Fibroblast of skin of scalp (primary cell): Measurements from ENCODE around the gene SLAMF7.
"Not testable (repeated sequence)": the region's sequence is repeated elsewhere in the genome, so short reads cannot be mapped to it uniquely, and the experiment has no call there.

Source experiments
- DNase-seq: peaks from one replicate; pipeline ENCODE4 v3.0.0-alpha.2; 2013

SLAMF7 gene

DNA sequence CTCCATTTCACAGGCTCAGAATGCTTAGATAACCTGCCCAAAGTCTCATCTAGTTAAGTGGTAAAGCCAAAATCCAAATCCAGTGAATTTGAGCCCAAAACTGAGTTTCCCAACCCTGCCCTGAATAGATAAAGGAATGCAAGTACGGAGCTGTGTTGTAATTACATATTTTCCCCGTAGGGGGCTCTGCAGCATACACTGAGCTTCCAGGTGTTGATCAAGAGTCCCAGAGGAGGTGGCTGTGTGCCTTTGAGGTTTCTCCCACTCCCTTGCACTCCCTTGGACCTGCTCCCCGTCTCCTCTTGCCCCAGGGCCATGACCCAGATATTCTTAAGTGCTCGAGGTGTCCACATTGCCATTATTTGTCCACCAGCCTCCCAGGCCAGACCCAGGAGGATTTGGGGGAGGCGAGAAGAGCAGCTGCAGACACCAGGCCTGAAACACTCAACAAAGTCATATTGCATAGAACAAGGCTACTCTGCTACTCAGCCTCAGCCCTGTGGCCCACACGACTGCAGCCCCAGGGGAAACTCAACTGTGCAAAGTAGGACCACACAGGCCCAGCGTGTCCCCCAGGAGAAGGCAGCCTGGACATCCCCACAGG is 38.5 kb downstream of the SLAMF7 start:
- no peak for DNase-seq

GRCh38 chr1:160778976-160779375 is 39.9 kb downstream of the SLAMF7 start:
- DNase-seq, result no peak

- DNase-seq, result no peak
Observed at GRCh38 chr1:160779626-160780397, 40.8 kb downstream of the SLAMF7 start.

DNA sequence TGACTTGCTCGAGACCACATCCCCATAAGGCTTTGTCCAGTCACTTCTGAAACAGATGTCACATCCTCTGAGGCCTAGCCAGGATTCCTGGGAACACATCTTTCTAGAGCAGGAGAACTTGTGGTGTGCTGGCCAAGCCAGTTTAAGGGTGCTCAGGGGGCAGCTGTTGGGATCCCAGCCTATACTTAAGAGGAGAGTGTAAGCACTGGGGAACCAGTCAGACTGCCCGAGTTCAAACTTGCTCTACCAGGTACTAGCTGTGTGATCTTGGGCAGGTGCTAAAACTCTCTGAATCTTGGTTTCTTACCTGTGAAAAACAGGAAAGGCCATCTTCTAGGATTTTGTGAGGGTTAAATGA is 41.3 kb downstream of the SLAMF7 start:
- DNase-seq, result no peak

GRCh38 chr1:160781186-160781766 is 42.2 kb downstream of the SLAMF7 start:
- DNase-seq, result no peak

DNA sequence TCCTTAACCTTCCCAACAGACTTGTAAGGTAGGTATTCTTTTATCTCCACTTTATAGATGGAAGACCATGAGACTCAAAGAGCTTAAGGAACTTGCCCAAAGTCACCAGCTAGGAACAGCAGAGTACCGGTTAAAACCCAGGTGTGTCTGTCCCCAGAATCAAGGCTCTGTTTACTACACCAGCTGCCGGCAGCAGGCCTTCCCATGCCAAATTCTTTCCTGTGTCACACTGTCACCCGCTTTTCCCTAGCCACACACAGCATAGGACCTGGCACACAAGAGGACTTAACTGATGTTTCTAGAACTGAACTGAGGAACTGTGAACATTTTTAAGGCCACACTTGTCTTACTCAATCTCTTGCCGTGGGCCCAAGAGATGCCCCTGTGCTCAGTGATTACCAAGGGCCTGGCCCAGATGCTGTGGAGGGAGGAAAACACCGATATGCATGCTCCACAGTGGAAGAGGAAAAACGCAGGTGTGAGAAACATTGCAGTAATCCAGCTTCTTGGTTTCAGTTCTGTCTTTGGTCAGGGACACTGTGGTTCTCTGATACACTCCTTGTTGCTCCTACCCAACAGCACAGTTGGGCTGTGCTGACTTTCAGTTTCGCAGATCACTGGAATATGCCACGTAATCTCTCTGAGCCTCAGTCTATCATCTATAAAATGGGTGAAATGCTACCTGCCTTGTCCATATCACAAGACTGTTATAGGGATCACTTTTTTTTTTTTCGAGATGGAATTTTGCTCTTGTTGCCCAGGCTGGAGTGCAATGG is 43.1 kb downstream of the SLAMF7 start:
- no peak for DNase-seq

DNA sequence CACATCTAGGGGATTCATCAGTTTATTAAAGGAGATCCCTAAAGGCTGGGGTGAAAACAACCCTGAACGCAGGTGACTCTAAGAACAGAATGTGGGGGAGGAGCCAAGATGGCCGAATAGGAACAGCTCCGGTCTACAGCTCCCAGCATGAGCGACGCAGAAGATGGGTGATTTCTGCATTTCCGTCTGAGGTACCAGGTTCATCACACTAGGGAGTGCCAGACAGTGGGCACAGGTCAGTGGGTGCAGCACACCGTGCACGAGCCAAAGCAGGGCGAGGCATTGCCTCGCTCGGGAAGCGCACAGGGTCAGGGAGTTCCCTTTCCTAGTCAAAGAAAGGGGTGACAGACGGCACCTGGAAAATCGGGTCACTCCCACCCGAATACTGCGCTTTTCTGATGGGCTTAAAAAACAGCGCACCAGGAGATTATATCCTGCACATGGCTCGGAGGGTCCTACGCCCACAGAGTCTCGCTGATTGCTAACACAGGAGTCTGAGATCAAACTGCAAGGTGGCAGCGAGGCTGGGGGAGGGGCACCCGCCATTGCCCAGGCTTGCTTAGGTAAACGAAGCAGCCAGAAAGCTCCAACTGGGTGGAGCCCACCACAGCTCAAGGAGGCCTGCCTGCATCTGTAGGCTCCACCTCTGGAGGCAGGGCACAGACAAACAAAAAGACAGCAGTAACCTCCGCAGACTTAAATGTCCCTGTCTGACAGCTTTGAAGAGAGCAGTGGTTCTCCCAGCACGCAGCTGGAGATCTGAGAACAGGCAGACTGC is 44.1 kb downstream of the SLAMF7 start:
- not testable (repeated sequence) for DNase-seq

GRCh38 chr1:160789051-160789701 is 50.1 kb downstream of the SLAMF7 start:
- no peak for DNase-seq

DNA sequence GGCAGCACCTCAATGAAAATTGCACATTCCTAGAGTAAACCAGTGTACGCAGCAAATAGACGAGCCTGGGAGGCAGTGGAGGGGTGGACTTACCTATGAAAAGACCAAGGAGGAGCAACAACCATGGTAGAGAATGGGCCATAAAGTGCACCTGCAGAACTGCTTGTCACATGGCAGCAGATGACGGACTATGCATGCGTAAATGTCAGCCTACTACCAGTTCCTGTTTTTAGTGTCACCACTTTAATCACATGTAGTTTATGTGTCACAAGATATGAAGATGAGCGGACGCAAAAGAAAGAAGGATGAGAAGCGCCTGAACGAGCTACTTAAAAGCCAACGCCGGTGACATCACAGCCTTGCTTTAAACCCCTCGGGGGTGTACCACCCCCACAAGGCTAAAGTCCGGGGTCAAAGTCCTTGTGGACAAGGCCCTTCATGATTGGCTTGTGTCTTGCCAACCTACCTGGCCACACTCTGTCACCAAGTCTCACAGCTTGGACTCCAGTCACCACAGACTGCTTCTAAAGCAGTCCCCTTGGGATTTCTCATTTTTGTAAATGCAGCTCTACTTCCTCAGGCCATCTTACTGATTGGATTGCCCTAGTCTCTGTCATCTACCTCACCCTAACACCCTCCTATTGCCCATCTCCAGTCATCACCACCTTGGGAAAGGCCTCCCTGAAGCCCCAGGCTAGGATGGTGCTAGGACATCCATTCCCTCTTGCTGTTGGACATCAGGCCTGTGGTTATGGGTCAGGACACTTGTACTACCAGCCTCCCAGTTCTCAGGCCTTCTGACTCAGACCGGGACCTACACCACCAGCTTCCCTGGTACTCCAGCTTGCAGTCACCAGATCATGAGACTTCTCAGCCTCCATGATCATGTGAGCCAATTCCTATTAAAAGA is 50.9 kb downstream of the SLAMF7 start:
- DNase-seq, result no peak

DNA sequence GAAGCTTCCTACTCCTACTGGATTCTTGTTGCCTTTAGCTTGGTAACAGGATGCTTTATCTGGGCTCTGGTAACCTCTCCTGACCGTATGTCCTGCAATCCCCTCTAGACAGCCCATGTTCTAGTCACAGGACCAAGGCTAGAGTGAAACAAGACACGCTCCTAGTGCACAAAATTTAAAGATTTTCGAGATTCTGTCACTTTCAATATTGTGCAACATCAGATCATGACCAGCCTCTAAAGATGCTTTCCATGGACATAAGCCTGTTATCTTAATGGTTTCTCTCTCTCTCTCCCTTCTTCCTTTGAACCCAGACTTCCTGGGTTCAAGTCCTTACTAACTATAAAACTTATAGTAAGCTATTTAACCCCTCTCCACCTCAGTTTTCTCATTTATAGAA is 55.3 kb downstream of the SLAMF7 start:
- DNase-seq, result no peak

GRCh38 chr1:160795951-160796383 is 56.9 kb downstream of the SLAMF7 start, which contains the start of gene LY9:
LY9 (plus strand) TSS chr1:160796174; CDS start chr1:160796188, 14 bp downstream.
- no peak for DNase-seq

DNA sequence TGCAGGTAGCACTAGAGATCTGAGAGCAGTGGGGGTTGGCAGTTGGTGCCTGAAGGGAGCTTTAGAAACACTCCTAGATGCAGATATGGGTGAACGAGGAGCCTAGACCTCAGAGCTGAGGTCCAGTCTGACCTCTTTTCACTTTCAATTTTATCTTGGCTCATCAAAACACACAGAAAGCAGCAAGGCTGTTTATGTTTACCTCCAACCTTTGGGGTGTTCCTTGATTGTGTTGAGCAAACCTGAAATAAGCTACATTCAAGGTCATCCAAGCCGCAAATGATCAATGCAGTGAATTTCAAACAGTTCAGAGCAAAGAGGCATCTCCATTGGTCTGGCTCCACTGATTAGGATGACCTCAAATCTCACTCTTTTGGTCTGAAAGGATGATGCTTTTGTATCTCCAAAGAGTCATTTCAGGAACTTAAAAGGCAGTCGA is 58.2 kb downstream of the SLAMF7 start:
- no peak for DNase-seq

DNA sequence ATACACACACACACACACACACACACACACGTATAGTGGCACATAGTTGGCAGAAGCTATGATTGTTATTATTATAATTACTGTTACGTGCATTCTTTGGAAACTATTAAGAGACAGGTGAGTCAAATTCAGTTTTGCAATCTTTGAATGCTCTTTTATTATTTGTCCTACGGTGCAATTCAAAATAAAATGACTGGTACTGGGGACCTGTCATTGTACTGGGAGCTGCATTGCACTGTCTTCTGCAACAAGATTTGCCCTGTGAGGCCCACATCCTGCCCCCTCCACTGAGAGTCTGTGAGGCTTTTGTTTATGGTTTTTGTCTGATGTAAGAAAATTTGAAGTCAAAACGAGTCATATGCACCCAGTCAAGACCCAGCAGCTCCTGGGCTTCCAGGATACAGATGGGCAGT is 58.8 kb downstream of the SLAMF7 start:
- DNase-seq, result no peak

- no peak for DNase-seq
Observed at GRCh38 chr1:160798439-160798838, 59.4 kb downstream of the SLAMF7 start.

GRCh38 chr1:160799641-160800040 is 60.6 kb downstream of the SLAMF7 start:
- DNase-seq, result no peak

DNA sequence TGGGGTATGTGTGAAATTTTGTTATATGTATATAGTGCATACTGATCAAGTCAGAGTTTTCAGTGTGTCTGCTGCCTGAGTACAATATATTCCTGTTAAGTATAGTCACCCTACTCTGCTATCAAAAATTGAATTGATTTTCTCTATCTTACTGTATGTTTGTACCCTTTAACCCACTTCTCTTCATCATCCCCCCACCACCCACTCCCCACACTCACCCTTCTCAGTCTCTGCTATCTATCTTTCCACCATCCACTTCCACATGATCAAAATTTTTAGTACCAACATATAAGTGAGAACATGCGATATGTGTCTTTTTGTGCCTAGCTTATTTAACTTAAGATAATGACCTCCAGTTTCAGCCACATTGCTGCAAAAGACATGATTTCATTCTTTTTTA is 61.1 kb downstream of the SLAMF7 start:
- DNase-seq, result no peak

- no peak for DNase-seq
Observed at GRCh38 chr1:160800645-160801408, 61.8 kb downstream of the SLAMF7 start.

DNA sequence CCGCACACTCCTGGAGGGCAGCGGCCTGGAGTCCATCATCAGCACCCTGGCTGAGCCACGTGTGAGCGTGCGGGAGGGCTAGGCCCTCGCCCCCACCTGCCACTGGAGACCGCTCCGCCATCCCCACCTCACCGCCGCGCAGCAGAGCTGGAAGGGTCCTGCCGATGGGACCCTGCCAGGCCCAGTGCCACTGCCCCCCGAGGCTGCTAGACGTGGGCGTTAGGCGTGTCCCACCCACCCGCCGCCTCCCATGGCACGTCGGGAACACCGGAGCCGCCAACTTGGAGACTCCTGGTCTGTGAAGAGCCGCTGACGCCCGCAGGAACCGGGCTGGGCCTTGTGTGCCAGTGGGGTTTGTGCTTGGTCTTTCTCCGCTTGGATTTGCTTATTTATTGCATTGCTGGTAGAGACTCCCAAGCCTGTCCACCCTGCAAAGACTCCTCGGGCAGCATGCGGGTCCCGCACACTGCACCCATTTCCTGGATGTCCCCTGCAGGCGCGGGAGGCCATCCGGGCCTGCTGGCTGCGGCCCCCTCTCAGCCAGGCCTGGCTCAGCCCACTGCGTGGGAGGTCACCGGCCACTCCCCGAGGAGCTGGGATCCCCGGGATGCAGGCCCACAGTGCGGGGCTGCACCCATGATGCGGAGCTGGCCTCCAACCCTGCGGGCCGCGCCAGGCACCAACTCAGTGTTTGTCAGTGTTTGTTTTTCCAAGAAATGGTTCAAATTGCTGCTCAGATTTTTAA is 63.0 kb downstream of the SLAMF7 start:
- no peak for DNase-seq
